HG03097 (cell line): ENCODE data around the gene TRABD2B.

ENCODE experiments used
- ATAC-seq: cut with Tn5 transposase; IDR thresholded peaks from one replicate; pipeline ENCODE4 v1.9.1; 2021; ENCODE audit not compliant: unreplicated experiment, low FRiP score

The TRABD2B gene

DNA sequence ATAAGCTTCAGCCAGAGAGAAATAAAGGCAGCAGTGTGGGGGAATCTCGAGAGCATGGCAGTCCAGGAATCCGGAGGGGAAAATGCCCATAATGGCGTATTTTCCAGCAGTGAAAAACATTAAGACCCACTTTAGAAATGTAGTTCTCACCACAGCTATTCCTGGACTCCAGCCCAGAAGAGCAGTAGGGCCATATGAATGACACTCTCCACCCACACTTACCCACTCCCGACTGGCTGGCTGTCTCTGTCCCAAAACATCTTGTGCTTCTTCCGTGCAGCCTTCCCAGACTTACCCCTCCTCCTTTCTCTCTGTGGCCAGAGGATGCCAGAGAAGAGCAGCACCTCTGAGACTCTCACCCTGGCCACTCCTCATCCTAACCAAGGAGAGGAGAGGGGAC is 56.4 kb downstream of the TRABD2B start:
- ATAC-seq = no peak

DNA sequence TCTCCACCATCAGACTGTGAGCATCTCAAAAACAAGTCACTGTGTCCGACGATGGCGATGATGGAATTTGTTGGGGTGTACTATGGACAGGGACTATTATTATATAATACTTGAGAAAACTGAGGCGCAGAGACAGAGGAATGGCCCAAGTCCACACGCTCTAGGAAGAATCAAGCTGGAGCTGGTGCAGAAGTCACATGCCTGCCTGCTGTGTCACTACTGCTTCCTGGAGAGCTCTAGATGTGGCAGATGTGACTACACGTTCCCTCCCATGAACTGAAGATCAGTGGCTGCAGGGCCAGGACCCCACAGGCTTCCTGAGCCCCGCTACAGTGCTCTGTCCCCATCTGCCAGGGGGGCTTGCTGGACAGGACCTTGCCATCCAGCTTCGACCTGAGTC is 56.9 kb downstream of the TRABD2B start:
- no peak for ATAC-seq

DNA sequence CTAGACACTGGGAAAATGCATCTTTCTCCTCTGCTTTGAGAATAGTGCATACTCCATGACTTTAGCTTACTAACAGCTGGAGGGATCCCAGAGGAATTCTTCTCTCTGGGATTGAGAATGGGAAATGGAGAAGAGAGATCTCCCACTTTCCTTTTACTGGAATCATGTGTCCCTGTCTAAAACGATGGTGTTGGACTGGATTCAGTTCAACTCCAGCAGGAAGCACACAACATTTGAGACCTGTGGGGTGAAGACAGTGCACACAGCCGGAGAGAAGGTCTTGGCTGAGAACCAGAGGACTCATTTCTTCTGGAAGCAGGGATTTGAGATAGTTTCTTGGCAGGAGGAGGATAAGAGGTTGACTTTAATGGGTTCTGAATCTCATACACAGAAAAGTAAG is 58.7 kb downstream of the TRABD2B start:
- ATAC-seq = no peak

DNA sequence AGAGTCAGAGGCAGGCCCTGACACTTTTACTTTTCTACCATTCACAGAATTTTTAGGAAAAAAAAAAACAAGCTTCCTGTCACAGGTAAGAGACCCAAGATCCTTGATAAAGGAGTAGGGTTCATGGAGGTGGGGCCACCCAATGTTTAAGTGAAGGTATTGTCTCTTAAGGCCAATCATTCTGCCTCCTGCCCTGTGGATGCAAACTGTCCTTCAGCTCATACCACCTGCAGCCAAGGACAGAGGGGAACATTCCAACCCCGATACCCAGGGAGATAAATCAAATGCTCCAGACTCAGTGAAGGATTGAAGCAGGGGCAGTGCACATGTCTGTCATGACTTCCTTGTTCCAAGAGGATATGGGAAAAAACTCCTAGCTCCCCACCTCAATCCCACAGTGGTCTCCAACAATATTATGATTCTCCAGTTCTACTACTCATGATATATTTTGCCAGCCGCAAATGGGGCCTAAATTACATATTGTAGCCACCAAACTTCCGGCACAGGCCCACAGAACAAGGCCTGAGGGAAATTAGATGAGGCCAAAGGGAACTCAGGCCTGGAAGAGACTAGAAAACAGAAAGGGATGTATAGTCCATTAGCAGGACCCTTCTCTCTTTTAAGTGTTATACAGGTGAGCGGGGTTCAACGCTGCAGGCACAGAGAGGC is 59.5 kb downstream of the TRABD2B start:
- no peak for ATAC-seq

DNA sequence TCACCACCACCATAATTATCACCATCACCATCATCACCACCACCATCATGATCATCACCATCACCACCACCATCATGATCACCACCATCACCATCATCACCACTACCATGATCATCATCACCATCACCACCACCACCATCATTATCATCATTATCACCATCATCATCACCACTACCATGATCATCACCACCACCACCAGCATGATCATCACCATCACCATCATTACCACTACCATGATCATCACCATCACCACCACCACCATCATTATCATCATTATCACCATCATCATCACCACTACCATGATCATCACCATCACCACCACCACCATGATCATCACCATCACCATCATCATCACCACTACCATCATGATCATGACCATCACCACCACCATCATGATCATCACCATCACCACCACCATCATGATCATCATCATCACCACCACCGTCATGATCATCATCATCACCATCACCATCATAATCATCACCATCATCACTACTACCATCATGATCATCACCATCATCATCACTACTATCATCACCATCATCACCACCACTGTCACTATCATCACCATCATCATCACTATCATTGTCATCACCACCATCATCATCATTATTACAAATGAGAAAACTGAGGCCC is 60.2 kb downstream of the TRABD2B start:
- no peak for ATAC-seq

DNA sequence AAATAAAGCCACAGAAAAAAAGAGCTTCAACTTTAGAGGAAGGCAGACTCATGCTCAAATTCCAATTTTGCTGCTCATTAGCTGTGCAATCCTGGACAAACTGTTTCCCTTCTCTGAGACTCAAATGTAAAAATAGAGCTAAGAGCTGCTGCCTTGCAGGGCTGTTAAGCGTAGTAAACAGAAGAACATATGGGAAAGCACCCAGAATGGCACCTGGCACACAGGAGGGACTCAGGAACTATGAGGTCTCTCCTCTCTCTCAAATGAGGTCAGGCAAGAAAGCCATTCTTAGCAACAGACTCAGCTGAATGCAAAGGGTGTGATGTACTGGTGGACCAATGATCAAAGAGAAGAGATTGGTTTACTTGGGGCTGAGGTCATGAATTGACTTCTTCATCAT is 61.3 kb downstream of the TRABD2B start:
- ATAC-seq = no peak

DNA sequence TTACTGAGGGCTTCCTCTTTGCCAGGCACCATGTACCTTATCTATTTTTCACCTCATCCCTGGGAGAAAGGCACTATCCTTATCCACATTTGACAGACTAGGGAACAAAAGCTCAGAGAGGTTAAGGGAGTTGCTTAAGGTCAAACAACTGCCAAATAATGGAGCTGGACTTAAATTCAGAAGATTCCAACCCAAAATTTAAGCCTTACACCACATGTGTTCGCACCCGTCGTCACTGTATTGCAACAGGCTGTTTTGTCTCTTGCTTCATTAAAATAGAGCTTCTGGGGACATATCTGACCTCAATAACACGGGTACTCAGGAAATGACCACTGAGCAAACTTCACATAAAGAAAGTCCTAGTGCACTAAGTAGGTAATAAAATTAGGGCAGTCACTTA is 62.0 kb downstream of the TRABD2B start:
- ATAC-seq = no peak

DNA sequence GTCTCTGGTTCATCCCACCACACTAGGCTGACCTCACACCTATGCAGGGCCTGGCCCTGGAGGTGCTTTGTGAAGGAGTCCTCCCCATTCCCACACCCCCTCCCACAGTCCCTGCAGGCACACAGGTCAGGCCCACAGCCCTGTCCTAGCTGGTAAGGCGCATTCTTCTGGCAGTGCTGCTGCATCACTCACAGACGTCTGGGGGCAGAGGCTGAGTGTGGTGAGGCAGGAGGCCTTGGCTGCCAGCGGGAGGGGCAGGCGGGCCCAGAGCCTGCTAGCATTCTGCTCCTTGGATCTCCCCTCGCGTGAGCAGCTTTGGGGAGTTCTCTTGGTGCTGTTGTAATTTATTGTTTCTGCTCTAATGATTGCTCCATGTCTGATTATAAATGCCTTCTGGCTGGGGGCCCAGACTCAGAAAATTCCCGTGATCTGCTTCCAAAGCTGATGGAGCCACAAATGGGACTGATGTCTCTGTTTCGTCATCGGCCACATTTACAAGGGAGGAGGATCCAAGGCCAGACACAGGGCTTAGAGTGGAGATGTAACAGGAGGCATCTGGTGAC is 62.9 kb downstream of the TRABD2B start:
- ATAC-seq = no peak

DNA sequence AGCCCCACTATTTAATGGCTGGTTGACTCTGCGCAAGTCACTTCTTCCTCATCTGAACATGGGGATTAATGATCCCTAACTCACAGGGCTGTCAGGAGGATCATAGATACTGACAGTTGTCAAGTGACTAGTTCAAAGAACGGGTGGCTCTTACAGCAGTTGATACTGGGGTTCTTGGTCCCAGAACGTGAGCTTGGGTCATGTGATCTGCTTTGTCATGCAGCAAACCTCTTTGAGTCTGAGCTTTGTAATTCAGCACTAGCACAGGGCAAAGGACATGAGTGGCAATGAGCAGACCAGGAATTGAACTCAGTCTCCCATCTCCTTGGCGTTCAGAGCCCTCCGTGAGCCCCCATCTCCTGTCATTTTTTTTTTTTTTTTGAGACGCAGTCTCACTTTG is 64.4 kb downstream of the TRABD2B start:
- ATAC-seq = no peak

DNA sequence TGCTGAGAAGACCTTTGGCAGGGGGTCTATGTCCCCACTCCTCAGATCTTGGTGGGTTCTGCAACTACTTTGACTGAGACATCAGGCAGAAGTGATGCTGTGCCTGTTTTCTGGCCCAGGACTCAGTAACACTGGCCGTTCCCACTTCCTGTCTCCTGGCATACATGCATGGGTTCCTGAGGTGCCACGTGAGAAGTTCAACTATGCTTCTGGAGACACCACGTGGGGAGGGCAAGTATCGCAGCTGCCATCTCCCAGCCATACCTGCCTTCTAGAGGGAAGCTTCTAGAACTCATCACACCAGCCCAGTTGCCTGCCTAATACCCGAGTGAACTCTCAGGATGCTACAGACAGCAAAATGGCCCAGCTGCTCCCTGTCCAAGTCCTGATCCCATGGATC is 65.8 kb downstream of the TRABD2B start:
- no peak for ATAC-seq

DNA sequence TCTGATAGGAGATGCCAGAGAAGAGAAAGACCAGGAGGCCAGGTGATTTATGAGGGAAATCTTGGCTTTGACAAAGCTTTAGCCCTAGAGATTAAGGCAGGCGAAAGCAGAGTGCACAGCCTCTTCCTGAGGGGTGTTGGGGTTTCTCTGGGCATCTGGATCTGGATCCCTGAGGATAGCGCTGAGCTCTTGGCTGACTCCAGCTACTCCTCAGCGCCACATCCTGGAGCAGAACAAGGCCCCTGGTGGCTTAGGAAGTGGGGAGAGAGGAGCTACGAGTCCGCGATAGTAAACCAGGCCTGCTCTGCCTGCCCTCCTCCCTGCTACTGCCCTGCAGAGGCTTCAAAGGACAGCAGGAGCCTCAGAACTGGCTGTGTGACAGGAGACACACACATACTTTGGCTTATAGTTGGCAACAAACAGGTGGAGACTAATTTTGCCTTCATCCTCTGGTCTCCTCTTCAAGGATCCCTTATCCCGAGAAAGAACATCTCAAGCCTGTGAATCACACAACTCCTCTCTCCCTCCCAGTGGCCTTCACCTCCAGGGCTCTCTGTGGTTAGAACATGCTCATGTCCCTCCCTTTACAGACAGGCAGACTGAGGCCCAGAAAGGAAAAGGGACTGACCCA is 66.9 kb downstream of the TRABD2B start:
- no peak for ATAC-seq

DNA sequence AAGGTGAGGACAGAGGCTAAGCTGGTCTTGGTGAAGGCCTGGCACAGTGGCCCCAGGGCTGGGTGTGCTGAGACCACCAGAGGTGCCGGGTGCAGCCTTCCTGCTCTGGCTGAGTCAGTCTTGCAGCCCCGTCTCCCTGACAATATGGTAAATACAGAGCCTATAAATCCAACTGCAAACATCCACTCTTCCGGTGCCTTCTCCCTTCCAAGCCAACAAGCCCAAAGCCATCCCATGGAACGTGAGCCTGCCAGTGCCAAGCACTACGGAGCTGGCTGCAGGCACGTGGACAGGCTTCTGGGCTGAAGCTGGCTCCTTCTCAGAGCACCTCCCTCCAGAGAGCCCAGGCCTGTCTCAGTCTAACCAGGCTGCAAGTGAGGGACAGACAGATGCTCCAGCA is 70.0 kb downstream of the TRABD2B start:
- no peak for ATAC-seq

DNA sequence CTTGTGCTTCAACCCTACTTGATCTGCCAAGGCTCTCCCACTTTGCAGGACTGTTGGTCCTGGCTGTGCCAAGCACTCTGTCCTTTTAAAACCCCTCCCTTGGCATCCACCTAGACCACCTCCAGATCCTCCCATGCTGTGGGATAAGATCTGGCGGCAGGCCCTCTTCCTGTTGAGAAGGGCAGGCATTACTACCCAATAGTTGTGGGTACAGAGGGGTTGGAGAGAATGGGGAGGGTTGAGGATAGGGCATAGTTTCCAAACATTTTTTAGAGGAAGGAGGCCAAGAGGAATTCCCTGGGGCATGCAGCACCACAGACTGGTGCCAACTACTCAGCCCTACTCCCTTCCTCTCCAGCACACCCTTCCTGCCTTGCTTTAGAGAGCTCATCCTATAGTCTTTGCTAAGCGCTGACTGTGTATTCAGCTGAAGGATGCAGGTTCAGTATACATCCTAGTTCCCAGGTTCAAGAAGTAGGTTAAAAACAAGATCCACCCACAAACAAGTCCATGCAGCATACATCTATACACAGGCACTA is 70.7 kb downstream of the TRABD2B start:
- ATAC-seq = no peak

DNA sequence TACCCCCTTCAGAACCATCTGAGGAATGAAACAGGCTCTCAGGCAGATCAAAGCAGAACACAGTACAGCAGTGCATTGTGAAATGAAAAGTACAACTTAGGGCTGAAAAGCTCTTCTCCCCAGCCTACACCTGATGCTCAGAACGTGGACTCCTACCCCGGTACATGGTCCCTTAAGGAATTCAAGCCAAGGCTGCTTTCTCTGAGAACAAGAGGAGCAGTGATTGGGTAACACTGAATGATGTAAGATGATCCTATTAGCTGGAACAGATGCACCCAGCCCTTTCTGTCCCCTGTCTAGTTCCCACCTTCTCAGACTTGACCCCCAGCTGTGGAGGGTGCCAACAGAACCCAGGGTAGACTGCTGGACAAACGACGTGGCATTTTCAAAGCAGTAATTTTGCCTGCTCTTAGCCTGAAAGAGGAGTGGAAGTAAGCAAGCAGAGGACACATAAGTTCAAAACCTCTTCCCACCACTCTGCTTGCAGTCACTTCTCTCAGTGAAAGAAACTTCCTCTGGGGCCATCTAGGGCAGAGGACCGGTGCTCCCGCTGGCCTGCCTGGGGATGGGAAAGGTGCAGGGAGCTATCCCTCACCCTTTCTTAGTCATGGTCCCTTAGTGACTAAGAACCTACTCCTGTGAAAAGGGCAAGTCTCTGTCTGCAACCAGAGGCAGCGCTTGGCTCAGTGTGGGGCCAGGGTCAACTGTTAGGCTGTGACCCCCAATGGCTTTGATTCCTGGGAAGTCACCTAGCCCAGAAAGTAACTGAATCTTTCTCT is 72.7 kb downstream of the TRABD2B start:
- no peak for ATAC-seq

DNA sequence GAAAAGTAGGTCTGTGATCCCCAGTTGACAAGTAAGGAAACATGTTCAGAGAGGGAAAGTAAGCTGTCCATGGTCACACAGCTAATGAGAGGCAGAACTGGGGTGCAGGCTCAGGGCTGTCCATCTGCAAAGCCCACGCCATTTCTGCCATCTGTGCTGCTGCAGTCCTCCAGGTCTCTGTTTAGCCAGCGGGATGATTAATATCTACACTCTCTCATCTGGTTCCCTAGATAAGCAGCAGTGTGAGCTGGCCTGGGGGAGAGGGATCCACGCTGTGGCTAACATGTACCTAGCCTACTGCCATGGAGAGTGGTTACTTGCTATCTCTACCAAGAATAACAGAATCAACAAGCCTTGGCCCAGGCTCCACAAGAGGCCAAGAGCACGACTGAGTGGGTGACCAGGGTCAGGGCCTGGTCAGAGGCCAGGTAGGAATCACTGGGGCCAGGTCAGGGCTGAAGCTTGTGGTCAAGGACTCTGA is 75.2 kb downstream of the TRABD2B start:
- ATAC-seq = no peak

DNA sequence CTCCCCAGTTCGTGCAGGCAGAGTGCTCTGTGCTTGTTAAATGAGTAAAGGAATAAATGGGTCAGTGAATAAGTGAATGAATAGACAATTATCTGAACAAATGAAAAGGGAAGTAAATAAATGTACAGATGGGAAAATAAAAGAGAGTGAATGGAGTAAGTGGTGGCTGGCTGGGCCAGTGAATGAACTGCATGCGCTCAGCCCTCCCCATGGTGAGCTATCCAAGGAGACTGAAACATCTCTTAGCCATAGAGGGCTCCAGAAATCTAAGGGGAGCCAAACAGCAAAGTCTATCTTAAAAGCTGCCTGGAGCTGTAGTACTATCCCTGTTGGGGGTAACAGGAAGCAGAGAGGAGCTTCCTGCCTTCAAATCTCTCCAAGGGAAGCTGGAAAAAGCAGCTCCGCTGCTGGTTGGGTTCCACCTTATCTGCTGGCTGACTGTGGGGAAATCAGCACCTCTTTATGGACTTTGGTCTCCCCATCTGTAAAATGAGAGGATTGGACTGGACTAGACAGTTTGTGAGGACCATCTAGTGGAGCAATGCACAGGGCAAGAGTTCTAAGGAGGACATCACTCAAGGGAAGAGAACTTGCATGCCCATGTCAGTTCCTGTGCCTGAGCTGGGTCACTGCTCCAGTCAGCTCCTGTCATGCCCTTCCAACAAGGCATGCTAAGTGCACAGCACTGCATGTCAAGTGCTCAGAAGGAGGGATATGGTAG is 77.9 kb downstream of the TRABD2B start:
- ATAC-seq = no peak

DNA sequence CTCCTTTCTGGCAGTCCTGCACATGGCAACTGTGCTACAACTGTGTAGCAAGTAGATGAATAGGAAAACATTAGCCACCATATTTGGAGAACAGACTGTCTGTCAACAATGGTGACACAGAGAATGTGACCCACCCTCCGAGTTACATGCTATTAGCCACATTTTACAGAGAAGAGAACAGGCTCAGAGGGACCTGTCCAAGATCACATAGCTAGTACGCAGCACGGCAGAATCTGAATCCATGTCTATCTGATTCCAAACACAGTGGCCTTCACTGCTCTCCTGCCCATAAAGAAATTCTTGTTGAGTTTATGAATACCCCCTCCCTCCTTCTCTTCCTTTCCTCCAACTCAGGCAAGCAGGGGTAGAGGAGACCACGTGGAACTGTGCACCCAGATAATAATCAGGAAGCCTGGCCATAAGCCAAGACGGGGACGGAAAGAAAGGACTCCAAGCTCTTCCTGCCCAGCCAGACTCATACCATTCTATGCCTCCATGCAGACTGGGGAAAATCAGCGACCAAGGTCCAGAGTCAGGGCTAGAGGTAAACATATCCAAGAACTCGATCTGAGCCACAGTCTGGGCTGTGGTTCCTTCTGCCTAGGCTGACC is 78.8 kb downstream of the TRABD2B start:
- ATAC-seq = no peak

DNA sequence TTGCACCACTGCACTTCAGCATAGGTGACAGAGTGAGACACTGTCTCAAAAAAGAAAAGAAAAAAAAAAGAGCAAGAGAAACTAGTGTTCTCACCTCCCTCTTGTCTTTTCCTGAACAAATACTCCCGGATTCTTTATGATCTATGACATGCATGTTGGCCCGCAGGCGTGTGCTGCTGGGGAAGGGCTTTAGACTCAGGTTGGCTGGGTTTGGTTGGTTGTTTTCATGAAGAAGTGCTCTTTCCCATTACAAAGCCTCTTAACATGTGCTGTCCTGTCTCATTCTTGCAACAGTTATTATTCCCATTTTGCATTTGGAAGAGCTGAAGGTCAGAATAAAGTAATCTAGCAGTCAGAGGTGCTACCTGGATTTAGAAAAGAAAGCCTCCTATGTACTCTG is 79.5 kb downstream of the TRABD2B start:
- no peak for ATAC-seq

DNA sequence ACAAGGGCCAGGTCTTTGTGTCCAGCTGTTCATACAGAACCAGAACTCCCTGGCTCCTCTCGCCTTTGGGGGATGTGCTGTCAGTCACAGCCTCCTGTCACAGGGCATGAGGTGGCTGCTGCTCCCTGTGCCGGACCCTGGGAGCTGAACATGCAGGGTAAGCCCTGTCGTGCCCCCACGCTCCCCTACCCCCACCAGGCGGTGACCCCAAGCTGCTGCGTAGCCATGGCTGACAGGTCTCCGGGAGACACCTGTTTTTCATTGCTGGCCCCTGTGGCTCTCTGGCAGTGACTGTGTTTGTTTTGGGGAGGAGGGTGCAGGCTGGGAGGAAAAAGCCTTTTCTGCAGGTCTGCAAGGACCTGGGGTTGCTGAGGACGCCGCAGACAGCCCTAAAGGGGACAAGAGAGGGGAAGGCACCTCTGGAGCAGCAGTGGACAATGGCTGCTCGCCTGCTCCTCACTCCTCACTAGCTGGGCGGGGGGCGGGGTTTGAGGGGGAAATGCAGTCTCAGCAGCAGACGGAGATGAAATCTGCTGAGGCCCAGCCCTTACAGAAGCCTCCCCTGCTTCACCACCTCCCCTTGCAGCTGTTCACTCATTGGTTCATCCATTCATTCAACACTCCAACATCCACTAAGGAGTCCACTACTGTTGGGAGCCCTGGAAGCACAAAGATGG is 81.4 kb downstream of the TRABD2B start:
- no peak for ATAC-seq
